GM19372 (cell line): ENCODE measurements around the gene CARD11.

Experiments used
- ATAC-seq: cut with Tn5 transposase; IDR thresholded peaks from one replicate; pipeline ENCODE4 v1.9.1; 2021; ENCODE audit warnings: mild to moderate bottlenecking, low read depth, moderate library complexity; ENCODE audit not compliant: unreplicated experiment

The CARD11 gene

DNA sequence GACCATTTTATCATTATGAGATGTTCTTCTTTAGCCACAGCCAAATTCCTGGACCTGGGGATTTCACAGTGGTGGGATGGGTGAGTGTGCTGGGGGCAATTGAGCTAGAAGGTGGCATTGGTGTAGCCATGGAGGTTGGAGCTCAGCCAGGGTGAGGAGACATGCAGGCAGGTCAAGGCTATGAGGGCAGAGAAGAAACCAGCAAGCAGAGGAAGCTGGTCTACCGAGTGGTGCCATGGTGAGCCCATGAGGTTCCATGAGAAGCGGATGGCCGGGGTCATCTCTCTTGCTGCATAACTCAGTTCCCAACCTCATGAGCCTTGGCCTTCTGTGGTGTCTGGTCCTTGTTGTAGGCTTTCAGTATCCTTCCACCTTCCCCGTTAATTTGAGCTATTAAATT lies 91.4 kb downstream of the CARD11 start:
- ATAC-seq = no peak

DNA sequence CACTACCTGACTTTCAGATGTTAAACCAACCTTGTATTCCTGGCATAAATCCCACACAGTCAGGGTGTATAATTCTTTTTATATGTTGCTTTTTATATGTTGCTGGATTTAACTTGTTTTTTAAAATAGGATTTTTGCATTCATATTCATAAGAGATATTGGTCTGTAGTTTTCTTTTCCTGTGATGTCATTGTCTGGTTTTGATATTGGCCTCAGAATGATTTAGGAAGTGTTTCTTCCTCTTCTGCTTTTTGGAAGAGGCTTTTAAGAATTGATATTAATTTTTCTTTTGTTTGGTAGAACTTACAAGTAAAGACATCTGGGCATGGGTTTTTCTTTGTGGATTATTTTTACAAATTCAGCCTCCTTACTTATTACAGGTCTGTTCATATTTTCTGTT lies 93.1 kb downstream of the CARD11 start:
- no peak for ATAC-seq

DNA sequence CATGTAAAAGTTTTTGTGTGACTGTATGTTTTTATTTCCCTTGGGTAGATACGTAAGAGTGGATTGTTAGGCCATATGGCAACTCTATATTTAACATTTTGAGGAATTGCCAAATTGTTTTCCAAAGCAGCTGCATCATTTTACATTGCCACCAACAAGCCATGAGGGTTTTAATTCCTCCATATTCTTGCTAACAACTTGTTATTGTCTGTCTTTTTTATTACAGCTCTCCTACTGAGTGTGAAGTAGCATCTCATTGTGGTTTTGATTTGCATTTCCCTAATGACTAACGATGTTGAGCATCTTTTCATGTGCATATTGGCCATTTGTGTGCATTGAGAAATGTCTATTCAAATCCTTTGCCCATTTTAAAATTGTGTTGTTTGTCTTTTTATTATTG lies 94.9 kb downstream of the CARD11 start:
- no peak for ATAC-seq

DNA sequence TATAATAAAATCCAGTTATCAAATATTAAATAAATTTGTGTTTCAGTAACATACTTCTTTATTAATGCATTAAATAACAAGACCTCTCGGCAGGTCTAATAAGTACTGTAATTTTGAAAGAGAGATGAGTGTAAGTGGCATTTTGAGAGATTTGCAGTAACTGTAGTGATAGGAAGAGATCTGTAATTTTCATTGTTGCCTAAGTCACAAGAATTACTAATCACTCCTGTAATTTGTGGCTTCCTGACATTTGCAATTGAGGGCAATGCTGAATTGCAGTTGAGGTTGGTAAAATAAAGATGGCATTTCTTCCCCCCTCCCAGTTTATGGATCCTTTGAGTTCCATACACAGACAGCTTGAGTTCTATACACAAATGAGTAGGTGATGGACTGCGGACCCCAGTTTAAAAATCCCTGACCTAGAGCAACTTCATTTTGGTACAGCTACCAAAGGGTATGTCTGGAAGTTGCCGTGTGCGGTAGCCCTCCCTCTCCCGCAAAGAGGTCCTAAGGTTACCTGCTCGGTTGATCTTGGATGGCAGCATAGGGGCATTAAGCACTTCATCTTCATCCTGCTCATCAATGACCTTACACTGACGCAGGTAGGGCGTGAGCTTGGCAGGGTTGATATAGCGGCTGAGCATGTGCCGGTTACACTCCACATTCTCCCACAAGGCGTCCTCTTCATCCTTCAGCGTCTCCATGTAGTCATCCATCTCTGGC lies 96.4 kb downstream of the CARD11 start:
- ATAC-seq = no peak

DNA sequence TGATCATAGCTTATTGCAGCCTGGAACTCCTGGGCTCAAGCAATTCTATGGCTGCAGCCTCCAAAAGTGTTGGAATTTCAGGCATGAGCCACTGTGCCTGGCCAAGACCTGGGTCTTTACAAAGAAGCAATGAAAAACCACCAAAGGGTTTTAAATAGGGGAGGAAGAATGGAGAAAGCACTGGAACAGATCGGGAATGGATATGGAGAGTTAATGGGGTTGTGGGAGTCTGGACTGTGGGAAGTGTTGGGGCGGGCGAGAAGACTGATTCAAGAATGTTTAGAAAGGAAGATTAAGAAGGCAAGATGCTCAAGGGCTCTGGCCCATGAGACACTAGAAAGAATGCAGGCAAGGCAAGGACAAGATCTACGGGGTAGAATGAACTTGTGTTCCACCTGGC lies 98.5 kb downstream of the CARD11 start:
- no peak for ATAC-seq

DNA sequence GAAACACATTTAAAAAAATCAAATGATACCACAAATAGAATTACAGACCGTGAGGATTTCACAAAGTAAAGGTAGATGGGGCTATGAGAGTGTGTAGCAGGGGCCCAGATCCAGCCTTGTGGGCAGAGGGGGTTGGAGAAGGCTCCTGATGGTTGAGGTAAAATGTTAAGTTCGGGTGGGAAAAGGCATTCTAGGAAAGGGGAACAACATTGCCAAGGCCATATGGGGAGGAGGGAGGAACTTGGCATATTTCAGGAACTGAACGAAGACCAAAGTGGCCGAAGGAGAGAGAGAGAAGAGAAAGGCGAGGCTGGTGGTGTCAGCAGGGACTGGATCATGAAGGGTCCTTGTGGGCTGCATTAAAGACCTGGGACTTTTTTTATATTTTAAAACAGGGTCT lies 98.9 kb downstream of the CARD11 start:
- ATAC-seq = no peak

DNA sequence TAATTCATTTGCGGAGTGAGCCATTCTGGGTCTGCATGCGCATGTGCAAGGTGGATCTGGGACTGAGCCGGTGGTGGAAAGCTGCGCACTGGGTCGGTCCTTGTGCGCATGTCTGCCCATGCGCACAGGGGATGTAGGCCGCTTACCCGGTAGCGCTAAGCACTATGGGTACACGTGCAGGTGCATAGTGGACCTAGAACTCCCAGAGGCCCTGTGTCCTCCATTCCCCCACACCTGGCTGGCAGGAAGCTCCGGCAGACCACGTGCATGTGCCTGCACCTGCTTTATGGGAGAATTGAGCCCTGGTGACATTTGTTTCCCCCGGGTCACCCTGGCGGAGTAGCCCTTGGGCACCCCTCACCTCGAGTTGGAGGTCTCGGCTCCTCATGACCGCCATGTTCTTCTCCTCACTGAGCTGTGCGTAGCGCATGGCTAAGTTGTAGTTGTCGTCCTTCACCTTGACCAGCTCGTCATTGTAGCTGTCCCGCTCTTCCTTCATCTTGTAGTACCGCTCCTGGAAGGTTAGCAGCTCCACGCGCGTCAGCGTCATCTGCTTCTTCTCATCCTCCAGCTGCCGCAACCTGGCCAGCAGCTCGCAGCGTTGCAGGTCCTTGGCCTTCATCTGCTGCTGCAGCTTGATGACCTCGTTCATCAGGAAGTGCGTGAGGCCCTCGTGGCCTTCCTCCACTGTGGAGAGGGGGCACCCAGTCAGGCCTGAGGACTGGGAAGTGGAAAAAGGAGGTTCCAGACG lies 99.6 kb downstream of the CARD11 start:
- no peak for ATAC-seq

DNA sequence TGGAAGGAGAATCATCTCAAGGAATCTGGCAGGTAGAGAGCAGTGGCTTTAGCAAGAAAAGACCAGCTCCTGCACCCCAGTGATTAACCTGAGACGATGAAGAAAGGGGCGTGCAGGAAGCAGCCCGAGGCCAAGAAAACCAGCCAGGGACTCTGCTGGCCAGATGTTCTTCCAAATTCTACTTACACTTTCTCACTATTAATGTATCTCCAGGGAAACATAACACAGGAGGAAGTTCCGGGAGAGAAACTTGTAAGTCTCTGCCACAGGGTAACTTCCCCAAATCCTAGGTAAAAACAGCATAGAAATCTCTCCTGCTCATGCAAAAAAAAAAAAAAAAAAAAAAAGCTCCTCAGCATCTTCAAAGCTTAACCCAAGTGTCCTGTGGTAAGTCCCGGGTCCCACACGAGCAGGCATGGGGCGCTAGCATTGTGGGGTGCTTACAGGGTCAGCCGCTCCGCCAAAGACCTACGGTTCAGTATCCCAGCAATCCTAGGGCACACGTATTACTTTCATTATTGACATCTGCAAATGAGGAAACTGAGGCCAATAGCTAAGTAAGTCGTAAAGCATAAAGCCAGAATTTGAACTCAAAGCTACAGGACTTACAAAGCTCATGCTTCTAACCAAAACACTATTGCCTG lies 102.3 kb downstream of the CARD11 start:
- ATAC-seq = no peak

DNA sequence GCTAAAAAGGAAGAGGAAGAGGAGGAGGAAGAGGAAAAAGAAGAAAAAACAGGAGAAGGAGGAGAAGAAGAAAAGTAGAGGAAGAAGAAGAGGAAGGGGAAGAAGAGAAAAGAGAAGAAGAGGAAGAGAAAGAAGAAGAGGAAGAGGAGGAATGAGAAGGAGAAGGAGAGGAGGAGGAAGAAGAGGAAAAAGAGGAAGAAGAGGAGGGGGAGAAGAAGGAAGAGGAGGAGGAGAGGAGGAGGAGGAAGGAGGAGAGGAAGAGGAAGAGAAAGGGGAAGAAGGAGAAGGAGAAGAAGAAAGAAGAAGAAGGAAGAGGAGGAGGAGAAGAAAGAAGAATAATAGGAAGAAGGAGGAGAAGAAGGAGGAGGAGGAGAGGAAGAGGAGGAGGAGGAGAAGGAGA lies 103.2 kb downstream of the CARD11 start:
- no peak for ATAC-seq

DNA sequence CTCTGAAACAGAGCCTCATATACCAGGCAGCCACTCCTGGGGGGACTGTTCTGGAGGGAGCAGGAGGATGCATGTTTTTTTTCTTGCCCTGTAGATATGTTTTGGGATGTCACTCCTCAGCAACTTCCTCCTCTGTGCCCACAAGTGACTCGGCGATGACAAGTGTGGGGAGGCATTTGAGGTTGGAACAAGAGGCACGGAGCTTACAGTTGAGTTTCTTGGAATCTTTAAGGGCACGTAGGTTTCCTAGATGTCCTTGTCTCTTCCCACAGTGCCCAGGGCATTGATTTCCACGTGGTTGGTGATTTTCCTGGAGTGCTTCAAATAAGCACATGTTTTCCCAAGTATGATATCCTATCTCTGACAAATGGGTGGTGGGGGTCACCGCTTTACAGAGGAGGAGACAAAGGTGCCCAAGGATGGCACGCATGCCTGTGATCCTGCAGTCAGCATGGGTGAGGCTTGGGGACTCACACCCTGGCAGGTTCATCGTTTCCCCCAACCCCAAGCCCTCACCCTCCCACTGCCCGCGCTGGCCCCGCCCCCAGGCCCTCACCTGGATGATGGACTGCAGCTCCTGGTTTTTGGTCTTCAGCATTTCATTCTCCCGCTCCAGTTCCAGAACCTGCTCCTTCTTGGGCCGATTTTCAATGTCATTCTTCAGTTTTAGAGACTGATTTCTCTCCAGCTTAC lies 104.3 kb downstream of the CARD11 start:
- no peak for ATAC-seq

DNA sequence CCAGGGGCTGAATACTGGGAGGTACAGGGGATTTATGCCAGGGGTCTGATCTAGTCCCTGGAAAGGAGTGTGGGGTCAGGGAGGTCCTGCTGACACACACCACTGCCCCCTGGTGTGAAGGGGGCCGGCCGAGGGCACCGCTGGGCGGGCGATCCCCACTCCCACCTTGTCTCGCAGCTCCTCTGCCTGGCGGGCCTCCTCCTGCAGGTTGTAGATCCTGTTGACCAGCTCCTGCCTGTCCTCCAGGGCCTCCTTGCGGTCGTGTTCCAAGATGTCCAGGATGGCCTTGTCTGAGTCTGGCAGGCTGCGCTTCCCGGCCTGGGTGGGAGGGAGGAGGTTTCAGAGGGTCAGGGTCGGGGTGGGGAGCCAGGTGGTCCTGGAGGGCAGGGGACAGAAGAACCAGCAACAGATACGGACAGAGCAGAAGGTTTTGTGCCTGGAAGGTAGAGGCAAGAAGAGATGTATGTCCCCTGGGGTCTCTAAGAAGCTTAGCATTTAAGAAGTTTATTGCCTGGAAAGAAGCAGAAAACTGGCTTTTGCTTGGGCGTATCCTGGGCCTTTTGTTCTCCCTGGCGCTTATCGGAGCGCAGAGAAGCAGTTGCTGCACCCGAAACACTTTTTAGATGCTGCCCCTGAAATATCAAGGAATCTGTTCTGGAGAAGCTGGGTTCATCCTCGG lies 105.0 kb downstream of the CARD11 start:
- ATAC-seq = no peak

DNA sequence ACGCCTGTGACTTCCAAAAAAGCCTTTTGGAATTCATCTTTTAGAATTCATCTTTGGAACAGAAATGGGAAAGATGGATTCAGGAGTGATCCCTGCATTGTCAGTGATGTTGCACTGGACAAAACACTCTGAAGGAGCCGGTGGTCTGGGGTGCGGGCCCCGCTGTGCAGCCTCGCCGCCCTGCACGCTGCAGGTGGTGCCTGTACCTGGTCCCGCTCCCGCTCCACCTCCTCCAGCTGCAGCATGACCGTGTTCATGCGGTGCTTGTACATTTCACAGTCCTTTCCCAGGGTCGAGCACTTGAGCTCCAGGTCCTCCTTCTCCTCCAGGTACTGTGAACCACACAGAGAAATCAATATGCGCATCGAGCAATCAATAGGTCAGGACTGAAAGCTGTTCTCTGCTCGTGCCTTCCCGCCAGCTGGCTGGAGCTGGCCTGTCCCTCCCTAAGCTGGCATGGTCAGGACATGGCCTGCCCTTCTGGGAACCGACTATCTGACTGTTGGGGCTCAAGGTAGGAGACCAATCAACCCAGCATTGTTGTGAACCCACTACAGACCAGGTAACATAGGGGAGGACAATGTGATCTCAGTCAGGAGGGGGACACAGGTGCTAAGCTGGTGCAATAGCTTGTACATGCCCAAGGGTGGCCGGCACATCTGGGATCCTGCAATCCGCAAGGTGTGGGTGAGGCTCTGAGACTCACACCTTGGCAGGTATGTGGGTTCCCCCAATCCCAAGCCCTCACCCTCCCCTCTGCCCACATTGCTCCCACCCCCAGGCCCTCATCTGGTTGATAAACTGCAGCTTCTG lies 105.8 kb downstream of the CARD11 start:
- no peak for ATAC-seq

DNA sequence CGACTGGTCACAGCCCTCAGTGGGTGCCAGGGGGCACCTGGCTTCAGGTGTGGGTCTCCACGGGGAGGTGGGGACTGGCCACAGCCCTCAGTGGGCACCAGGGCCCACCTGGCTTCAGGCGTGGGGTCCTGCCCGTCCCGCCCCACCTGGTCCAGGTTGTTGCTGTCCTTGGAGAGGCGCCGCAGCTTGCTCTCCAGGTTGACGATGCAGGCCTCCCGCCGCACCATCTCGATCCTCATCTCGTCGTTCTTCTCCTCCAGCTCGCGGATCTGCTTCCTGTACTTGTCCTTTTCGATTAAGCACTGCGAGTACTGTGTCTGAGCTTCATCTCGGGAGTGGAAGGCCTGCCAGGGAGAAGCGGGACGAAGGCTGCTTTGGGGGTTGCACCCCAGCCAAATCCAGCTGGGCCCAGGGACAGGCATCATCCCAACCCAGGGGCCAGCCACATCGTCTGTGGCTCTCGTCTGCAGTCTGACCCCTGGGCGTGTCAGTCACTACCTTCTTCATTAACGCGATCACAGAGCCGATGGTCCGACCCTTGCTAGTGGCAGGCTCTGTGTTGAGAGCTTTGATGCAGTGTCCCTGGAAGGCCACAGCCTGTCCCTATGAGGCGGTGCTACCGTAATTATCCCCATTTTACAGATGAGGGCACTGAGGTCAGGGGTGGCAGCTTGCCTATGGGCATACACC lies 106.6 kb downstream of the CARD11 start:
- no peak for ATAC-seq

DNA sequence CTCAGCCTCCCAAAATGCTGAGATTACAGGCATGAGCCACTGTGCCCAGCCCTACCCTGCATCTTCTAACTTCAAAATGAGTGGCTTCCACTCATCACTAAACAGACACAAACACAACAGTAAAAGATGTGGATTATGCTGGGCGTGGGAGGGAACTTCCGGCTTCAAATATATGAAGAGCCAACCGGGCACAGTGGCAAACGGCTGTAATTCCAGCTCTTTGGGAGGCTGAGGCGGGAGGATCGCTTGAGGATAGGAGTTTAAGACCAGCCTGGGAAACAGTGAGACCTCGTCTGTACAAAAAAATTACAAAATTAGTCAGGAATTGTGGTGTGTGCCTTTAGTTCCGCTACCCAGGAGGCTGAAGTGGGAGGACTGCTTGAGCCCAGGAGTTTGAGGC lies 107.4 kb downstream of the CARD11 start:
- ATAC-seq = no peak

DNA sequence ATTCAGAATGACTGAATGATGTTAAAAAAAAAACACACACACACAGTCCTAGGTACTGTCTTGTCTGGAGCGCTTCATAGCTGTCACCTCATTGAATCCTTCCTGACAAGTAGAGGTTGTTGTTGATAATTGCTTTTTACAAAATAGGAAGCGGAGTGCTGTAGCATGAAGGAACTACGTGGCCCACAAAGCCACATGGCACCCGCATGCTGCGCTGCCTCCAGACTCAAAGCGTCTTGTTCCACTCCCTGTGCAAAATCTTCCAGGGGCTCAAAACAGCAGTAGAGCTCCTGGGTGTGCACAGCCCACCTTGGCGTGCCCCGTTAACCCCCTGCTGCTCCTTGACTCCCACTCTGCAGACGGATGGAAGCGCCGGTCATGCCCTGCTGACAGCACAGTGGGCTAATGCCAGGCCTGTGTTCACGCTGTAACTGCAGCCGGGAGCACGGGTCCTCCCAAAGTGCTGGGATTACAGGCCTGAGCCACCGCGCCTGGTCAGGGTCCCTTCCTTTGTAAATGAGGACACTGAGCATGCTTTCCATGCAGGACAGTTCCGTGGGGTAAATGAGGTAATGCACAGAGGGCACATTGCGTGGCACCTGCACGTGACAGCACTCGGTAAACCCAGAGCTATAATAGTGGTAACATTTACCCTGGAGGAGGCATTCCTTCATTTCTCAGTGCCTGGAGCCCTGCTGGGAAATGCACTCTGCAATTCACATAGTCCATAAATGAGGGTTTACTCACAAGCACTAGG lies 108.5 kb downstream of the CARD11 start:
- no peak for ATAC-seq

DNA sequence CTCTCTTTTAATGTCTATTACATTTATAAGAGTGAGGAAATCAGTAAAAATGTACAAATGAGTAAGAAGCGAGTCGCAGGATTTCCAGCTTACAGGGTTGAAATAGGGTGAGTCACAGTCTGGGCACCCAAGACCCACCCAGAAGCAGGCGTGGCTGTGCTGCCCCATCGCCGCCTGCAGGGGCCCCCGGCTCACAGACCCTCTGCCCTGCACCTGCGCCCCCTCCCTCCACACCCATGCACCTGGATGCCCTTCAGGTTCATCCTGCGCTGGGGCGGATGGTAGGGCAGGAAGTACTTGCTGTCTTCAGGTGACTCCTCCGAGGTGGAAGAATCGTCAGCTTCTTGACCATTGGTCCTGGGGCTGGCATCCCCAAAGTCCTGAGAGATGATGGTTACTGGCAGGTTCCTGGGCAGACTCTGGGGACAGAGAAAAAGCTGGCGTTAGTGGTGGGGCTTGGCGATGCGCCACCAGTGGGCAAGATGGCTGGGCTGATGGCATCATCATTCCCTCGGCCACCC lies 109.4 kb downstream of the CARD11 start:
- ATAC-seq = no peak

DNA sequence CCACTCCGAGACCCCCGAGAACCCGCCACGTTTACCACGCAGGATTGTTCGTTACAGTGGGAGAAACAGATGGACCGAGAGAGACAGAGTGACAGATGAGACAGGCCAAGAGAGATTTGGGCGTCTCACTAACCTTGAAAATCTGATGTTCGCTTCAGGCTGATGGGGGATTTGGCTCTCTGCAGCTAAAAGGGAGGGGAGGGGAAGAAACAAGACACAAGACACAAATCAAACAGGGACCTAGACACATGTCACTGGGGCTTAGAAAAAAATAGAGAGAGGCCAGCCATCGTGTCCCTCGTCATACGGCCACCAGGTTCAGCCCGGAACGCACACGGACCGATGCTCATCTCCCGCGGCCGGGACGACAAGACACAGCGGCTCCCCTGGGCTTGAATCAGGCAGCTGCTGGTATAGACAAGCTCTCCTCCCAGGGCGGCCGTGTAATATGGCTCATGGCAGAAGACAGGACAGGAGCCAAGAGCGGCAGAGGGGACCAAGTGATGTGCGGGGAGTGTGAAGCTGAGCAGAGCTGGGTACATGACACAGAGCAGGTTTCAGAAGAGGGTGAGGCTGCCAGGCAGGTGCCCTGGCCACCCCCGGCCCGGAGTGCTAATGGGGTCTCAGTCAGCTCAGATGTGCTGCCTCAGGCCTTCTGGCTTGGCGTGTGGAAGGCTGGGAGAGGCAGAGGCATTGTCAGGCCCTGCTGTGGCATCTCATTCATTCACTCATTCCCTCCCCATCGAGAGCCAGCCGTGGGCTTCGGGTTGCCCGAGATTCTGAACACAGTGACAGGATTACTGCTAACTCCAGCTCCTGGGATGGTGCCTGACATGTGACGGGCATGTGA lies 111.0 kb downstream of the CARD11 start:
- ATAC-seq = no peak
